GM23338 (cell line): ENCODE measurements around the gene RAB9A. TPM values are rescaled to one million over a fixed set of nuclear protein-coding genes. Genes with fewer than 3 reads are reported as not detected.

Experiments
- ATAC-seq: fragments of 200-7000 bp; cut with Tn5 transposase; 3 replicates; pipeline ENCODE4 v1.9.1; 2020
- DNase-seq: peaks from one replicate; pipeline ENCODE4 v3.0.0-alpha.2; 2015; ENCODE audit warnings: low spot score
- H2AFZ ChIP-seq: fragments of 200-600 bp; sonication (generic); 2 replicates; pipeline ENCODE4 v1.8.0; 2016; ENCODE audit warnings: antibody characterized with exemption, mild to moderate bottlenecking, moderate library complexity
- H3F3A ChIP-seq: fragments of 200-600 bp; sonication (generic); replicated peaks from 2 replicates; pipeline ENCODE4 v1.8.0; 2017; ENCODE audit warnings: antibody characterized with exemption, mixed run types, low read depth
- H3K27ac ChIP-seq: fragments of 200-600 bp; sonication (generic); 2 replicates; pipeline ENCODE4 v1.6.1; 2016; ENCODE audit warnings: low read depth
- H3K27me3 ChIP-seq: fragments of 200-600 bp; sonication (generic); 2 replicates; pipeline ENCODE4 v1.8.0; 2016; ENCODE audit warnings: mild to moderate bottlenecking, mixed run types, moderate library complexity; ENCODE audit not compliant: insufficient read depth
- H3K36me3 ChIP-seq: fragments of 200-600 bp; sonication (generic); 2 replicates; pipeline ENCODE4 v1.8.0; 2016; ENCODE audit warnings: mild to moderate bottlenecking; ENCODE audit not compliant: insufficient read depth
- H3K4me1 ChIP-seq: fragments of 200-600 bp; sonication (generic); 2 replicates; pipeline ENCODE4 v1.8.0; 2016; ENCODE audit warnings: mild to moderate bottlenecking, moderate library complexity; ENCODE audit not compliant: insufficient read depth
- H3K4me2 ChIP-seq: fragments of 200-600 bp; sonication (generic); 2 replicates; pipeline ENCODE4 v1.7.1; 2017; ENCODE audit warnings: mixed run types
- H3K4me3 ChIP-seq: fragments of 200-600 bp; sonication (generic); 2 replicates; pipeline ENCODE4 v1.6.1; 2016; ENCODE audit warnings: mixed run types
- H3K79me2 ChIP-seq: fragments of 200-600 bp; sonication (generic); replicated peaks from 2 replicates; pipeline ENCODE4 v1.8.0; 2017; ENCODE audit warnings: mild to moderate bottlenecking; ENCODE audit not compliant: insufficient read depth
- H3K9me2 ChIP-seq: fragments of 200-600 bp; sonication (generic); 2 replicates; pipeline ENCODE4 v1.8.0; 2017; ENCODE audit not compliant: insufficient read depth
- H4K20me1 ChIP-seq: fragments of 200-600 bp; sonication (generic); replicated peaks from 2 replicates; pipeline ENCODE4 v1.8.0; 2017; ENCODE audit warnings: mild to moderate bottlenecking; ENCODE audit not compliant: insufficient read depth
- H3K27ac Mint-ChIP-seq: 2 replicates; pipeline ENCODE4 v1.8.0; 2020; ENCODE audit warnings: inconsistent platforms, mild to moderate bottlenecking, moderate library complexity, mixed read lengths
- H3K27me3 Mint-ChIP-seq: 3 replicates; pipeline ENCODE4 v1.8.0; 2022; ENCODE audit warnings: low read depth, mild to moderate bottlenecking, moderate library complexity, mixed read lengths, inconsistent platforms; ENCODE audit not compliant: insufficient read depth, poor library complexity
- H3K36me3 Mint-ChIP-seq: 3 replicates; pipeline ENCODE4 v1.8.0; 2021; ENCODE audit warnings: low read depth, mild to moderate bottlenecking, inconsistent platforms, moderate library complexity, mixed read lengths
- H3K4me1 Mint-ChIP-seq: 3 replicates; pipeline ENCODE4 v1.8.0; 2020; ENCODE audit warnings: mild to moderate bottlenecking, inconsistent platforms, mixed read lengths
- H3K4me3 Mint-ChIP-seq: 3 replicates; pipeline ENCODE4 v1.8.0; 2021; ENCODE audit warnings: moderate library complexity, mild to moderate bottlenecking, inconsistent platforms, mixed read lengths
- H3K9me3 Mint-ChIP-seq: 3 replicates; pipeline ENCODE4 v1.8.0; 2020; ENCODE audit warnings: moderate library complexity, mild to moderate bottlenecking, inconsistent platforms, mixed read lengths
- ETS1 ChIP-seq: IDR thresholded peaks from 2 replicates; pipeline ENCODE4 v1.6.1; 2016; ENCODE audit warnings: antibody characterized with exemption
- EZH2 ChIP-seq: fragments of 200-600 bp; sonication (generic); IDR thresholded peaks from one replicate; pipeline ENCODE4 v1.8.0; 2017; ENCODE audit warnings: antibody characterized with exemption, mild to moderate bottlenecking, low read depth; ENCODE audit not compliant: unreplicated experiment
- EZH2phosphoT487 ChIP-seq: fragments of 200-600 bp; sonication (generic); IDR thresholded peaks from one replicate; pipeline ENCODE4 v1.8.1; 2018; ENCODE audit warnings: antibody characterized with exemption; ENCODE audit not compliant: unreplicated experiment
- JUNB ChIP-seq: IDR thresholded peaks from one replicate; pipeline ENCODE4 v1.6.1; 2016; ENCODE audit warnings: antibody characterized with exemption; ENCODE audit not compliant: unreplicated experiment
- NANOG ChIP-seq: IDR thresholded peaks from 2 replicates; pipeline ENCODE4 v1.6.1; 2016; ENCODE audit warnings: antibody characterized with exemption, borderline replicate concordance
- POLR2AphosphoS5 ChIP-seq: IDR thresholded peaks from 2 replicates; pipeline ENCODE4 v1.6.1; 2016; ENCODE audit warnings: antibody characterized with exemption, low read depth
- STAT1 ChIP-seq: IDR thresholded peaks from one replicate; pipeline ENCODE4 v1.6.1; 2016; ENCODE audit warnings: antibody characterized with exemption; ENCODE audit not compliant: unreplicated experiment
- ZNF114 ChIP-seq: fragments of 250-450 bp; sonication (Bioruptor Pico); IDR thresholded peaks from 2 replicates; pipeline ENCODE4 v1.5.0; 2020; ENCODE audit warnings: mild to moderate bottlenecking, moderate library complexity
- polyA plus RNA-seq: library from polyadenylated mRNA; unstranded; fragments of >200 nt; fragmentation: Nextera tagmentation; extraction: Ambion mirVana; gene quantifications from 2 replicates; pipeline ENCODE4 v1.2.1, GENCODE V29; 2016
- total RNA-seq: library from RNA; depleted of rRNA; stranded (reverse); fragments of >200 nt; shearing (Covaris generic); gene quantifications from 2 replicates; pipeline ENCODE4 v1.2.3, GENCODE V29; 2014

The RAB9A gene
- total and polyA plus RNA-seq, 2 experiments from 2014 or later = 43.3 to 45.1 TPM

GRCh38 chrX:13752646-13753045, 63.7 kb downstream of the RAB9A start:
- H3K36me3 Mint-ChIP-seq = peaks cover 50% of the 10 kb centered on the region
- H3K27ac Mint-ChIP-seq = no peak overlapping the region
- Histone ChIP-seq H3F3A (no peaks in the 10 kb centered on the region), H3K4me1 (0 out of 2 replicates have a peak, but pooled peaks cover 5% of the 10 kb centered on the region), H3K27ac (no peak overlapping the region), H3K27me3 (no peaks in the 10 kb centered on the region), H3K4me2 (no peak overlapping the region), H3K36me3 (0 out of 2 replicates have a peak, but pooled peaks cover 7% of the 10 kb centered on the region), H2AFZ (no peak overlapping the region), H3K4me3 (no peak overlapping the region), H3K9me2 (no peaks in the 10 kb centered on the region), H4K20me1 (no peaks in the 10 kb centered on the region), H3K79me2 (no peaks in the 10 kb centered on the region)
- no peak for ATAC-seq
- no peaks in the 10 kb centered on the region for H3K27me3 Mint-ChIP-seq
- no peak overlapping the region for H3K4me3 Mint-ChIP-seq
- DNase-seq = no peak
- TF ChIP-seq ETS1 (no peak), NANOG (no peak), STAT1 (no peak), EZH2phosphoT487 (no peak)
- H3K4me1 Mint-ChIP-seq = peaks cover 9% of the 10 kb centered on the region; the same call in 2 of the 3 replicates
- H3K9me3 Mint-ChIP-seq = no peaks in the 10 kb centered on the region

- Histone ChIP-seq H3K4me1 (0 out of 2 replicates have a peak, but pooled peaks cover 5% of the 10 kb centered on the region), H3K4me3 (no peak overlapping the region), H3K9me2 (no peaks in the 10 kb centered on the region), H4K20me1 (no peaks in the 10 kb centered on the region), H3K4me2 (no peak overlapping the region), H3K27me3 (no peaks in the 10 kb centered on the region), H3K79me2 (no peaks in the 10 kb centered on the region), H2AFZ (no peak overlapping the region), H3K36me3 (peaks cover 12% of the 10 kb centered on the region; the same call in 1 of the 2 replicates), H3F3A (no peaks in the 10 kb centered on the region), H3K27ac (no peak overlapping the region)
- Mint-ChIP-seq H3K4me3 (no peak overlapping the region), H3K9me3 (no peaks in the 10 kb centered on the region), H3K27me3 (no peaks in the 10 kb centered on the region), H3K4me1 (peaks cover 9% of the 10 kb centered on the region; the same call in 2 of the 3 replicates), H3K36me3 (peaks cover 58% of the 10 kb centered on the region), H3K27ac (no peak overlapping the region)
- DNase-seq (no peak), ATAC-seq (no peak)
- no peak for TF ChIP-seq EZH2phosphoT487
- TF ChIP-seq POLR2AphosphoS5 = no peak
These were observed 65.8 kb downstream of the RAB9A start for GRCh38 chrX:13754765-13755164.

GRCh38 chrX:13755254-13755653, 66.3 kb downstream of the RAB9A start:
- Histone ChIP-seq H3K4me1 (0 out of 2 replicates have a peak, but pooled peaks cover 8% of the 10 kb centered on the region), H3F3A (no peaks in the 10 kb centered on the region), H3K9me2 (no peaks in the 10 kb centered on the region), H3K4me3 (no peak overlapping the region), H3K79me2 (no peaks in the 10 kb centered on the region), H3K36me3 (peaks cover 12% of the 10 kb centered on the region; the same call in 1 of the 2 replicates), H3K27ac (no peak overlapping the region), H2AFZ (no peak overlapping the region), H3K27me3 (no peaks in the 10 kb centered on the region), H3K4me2 (no peak overlapping the region), H4K20me1 (no peaks in the 10 kb centered on the region)
- TF ChIP-seq EZH2 (no peak), EZH2phosphoT487 (no peak), POLR2AphosphoS5 (no peak), ZNF114 (CRISPR knock-in tag) (no peak), STAT1 (no peak), JUNB (no peak), ETS1 (no peak)
- no peak overlapping the region for H3K4me3 Mint-ChIP-seq
- no peak for DNase-seq
- peaks cover 58% of the 10 kb centered on the region for H3K36me3 Mint-ChIP-seq
- no peaks in the 10 kb centered on the region for H3K9me3 Mint-ChIP-seq
- no peak overlapping the region for H3K27ac Mint-ChIP-seq
- ATAC-seq = no peak
- H3K4me1 Mint-ChIP-seq = peaks cover 13% of the 10 kb centered on the region
- peaks cover under 1% of the 10 kb centered on the region for H3K27me3 Mint-ChIP-seq
